ENCODE measurements around the gene TMEM116. TPM values are rescaled to one million over a fixed set of nuclear protein-coding genes. Genes with fewer than 3 reads are reported as not detected.

TMEM116 gene
- total RNA-seq, 1 experiment from 2014 or later: 22.1 TPM

- no peak for DNase-seq (ENCODE audit: low spot score)
Measured at GRCh38 chr12:111894556-111894955, 118.4 kb downstream of the TMEM116 start.

GRCh38 chr12:111893287-111893686, 119.7 kb downstream of the TMEM116 start:
- DNase-seq (ENCODE audit: low spot score): no peak

- DNase-seq (ENCODE audit: low spot score): no peak
Measured at GRCh38 chr12:111887926-111888745, 124.8 kb downstream of the TMEM116 start.

- no peak for DNase-seq (ENCODE audit: low spot score)
Measured at GRCh38 chr12:111886662-111887545, 126.1 kb downstream of the TMEM116 start.

- no peak for DNase-seq (ENCODE audit: low spot score)
Measured at GRCh38 chr12:111881716-111882115, 131.2 kb downstream of the TMEM116 start.

Other genes with a start within 250 kb of the TMEM116 start
- gene ALDH2, start 246.2 kb downstream of the TMEM116 start, total RNA-seq (2014; rRNA removed; shearing (Covaris generic)): not detected in 2 replicates
- gene MAPKAPK5, start 170.9 kb downstream of the TMEM116 start, total RNA-seq (2014; rRNA removed; shearing (Covaris generic)): 42.6 and 43.8 TPM in 2 replicates
- 80.8 and 82.6 TPM in 2 replicates for gene ERP29, start 261 bp upstream of the TMEM116 start, total RNA-seq (2014; rRNA removed; shearing (Covaris generic))
- 22.5 and 25.0 TPM in 2 replicates for gene NAA25, start 95.6 kb upstream of the TMEM116 start, total RNA-seq (2014; rRNA removed; shearing (Covaris generic))
- 30.9 and 31.9 TPM in 2 replicates for gene TRAFD1, start 112.4 kb upstream of the TMEM116 start, total RNA-seq (2014; rRNA removed; shearing (Covaris generic))